Endodermal cell (in vitro differentiated cells): ENCODE results near the gene USP1. TPM values are rescaled to one million over a fixed set of nuclear protein-coding genes. Genes with fewer than 3 reads are reported as not detected.

Experiments used
- DNase-seq: peaks from one replicate; pipeline ENCODE4 v3.0.0-alpha.2; 2017
- H3K27ac ChIP-seq: 2 replicates; pipeline ENCODE4 v1.5.1; 2013; ENCODE audit warnings: mild to moderate bottlenecking, low read depth, low read length, moderate library complexity
- H3K27me3 ChIP-seq: 2 replicates; pipeline ENCODE4 v1.6.1; 2013; ENCODE audit warnings: mild to moderate bottlenecking, low read length, moderate library complexity; ENCODE audit not compliant: insufficient read depth, control insufficient read depth, poor library complexity, severe bottlenecking
- H3K36me3 ChIP-seq: 2 replicates; pipeline ENCODE4 v1.7.0; 2013; ENCODE audit warnings: mild to moderate bottlenecking, low read length, moderate library complexity; ENCODE audit not compliant: control insufficient read depth, insufficient read depth
- H3K4me1 ChIP-seq: one replicate; pipeline ENCODE4 v1.7.0; 2013; ENCODE audit warnings: low read length; ENCODE audit not compliant: control insufficient read depth, insufficient read depth
- H3K4me3 ChIP-seq: 2 replicates; pipeline ENCODE4 v1.5.1; 2013; ENCODE audit warnings: mild to moderate bottlenecking, low read length, moderate library complexity
- H3K9ac ChIP-seq: 2 replicates; pipeline ENCODE4 v1.6.1; 2013; ENCODE audit warnings: mild to moderate bottlenecking, low read length, moderate library complexity; ENCODE audit not compliant: poor library complexity, severe bottlenecking; ENCODE audit errors: extremely low read depth
- H3K9me3 ChIP-seq: 2 replicates; pipeline ENCODE4 v1.6.1; 2013; ENCODE audit warnings: mild to moderate bottlenecking, low read length, moderate library complexity; ENCODE audit not compliant: control insufficient read depth
- H3K27ac Mint-ChIP-seq: 2 replicates; pipeline ENCODE4 v1.8.0; 2020; ENCODE audit warnings: mixed read lengths
- H3K27me3 Mint-ChIP-seq: 2 replicates; pipeline ENCODE4 v1.8.0; 2021; ENCODE audit warnings: mild to moderate bottlenecking, mixed read lengths; ENCODE audit not compliant: insufficient read depth
- H3K36me3 Mint-ChIP-seq: 2 replicates; pipeline ENCODE4 v1.8.0; 2020; ENCODE audit warnings: low read depth, mixed read lengths
- H3K4me1 Mint-ChIP-seq: 2 replicates; pipeline ENCODE4 v1.8.0; 2020; ENCODE audit warnings: mixed read lengths
- H3K4me3 Mint-ChIP-seq: 2 replicates; pipeline ENCODE4 v1.8.0; 2020; ENCODE audit warnings: mild to moderate bottlenecking, moderate library complexity, mixed read lengths
- H3K9me3 Mint-ChIP-seq: 2 replicates; pipeline ENCODE4 v1.8.0; 2020; ENCODE audit warnings: mild to moderate bottlenecking, mixed read lengths
- CTCF ChIP-seq: fragments of 200-600 bp; sonication (generic); conservative IDR thresholded peaks from 2 replicates; pipeline ENCODE4 v1.5.0; 2021; ENCODE audit warnings: antibody characterized with exemption, mild to moderate bottlenecking
- WGBS, 2 experiments: methylation state at CpG; one replicate each; pipeline versions ENCODE4 v1.1.5 to v1.1.7; 2013; ENCODE audit warnings: missing lambda C conversion rate in 2 of 2, mixed read lengths in 1 of 2; ENCODE audit not compliant: insufficient coverage in 1 of 2, insufficient read length in 1 of 2; 5-methylcytosine and 5-hydroxymethylcytosine counted together
- total RNA-seq, 2 donors: library from RNA; stranded (reverse); fragmentation: NEBNext Ultra II Directional in 1 of 2; extraction: Animal tissue kit (Norgen Biotek cat#: 25700) in 1 of 2; gene quantifications; 2 replicates in 1 of 2; 3 replicates in 1 of 2; pipeline ENCODE4 v1.2.1, GENCODE V29; 2021

Gene USP1
- total RNA-seq, 2 donors from 2014 or later, result 42.5 to 55.8 TPM

DNA sequence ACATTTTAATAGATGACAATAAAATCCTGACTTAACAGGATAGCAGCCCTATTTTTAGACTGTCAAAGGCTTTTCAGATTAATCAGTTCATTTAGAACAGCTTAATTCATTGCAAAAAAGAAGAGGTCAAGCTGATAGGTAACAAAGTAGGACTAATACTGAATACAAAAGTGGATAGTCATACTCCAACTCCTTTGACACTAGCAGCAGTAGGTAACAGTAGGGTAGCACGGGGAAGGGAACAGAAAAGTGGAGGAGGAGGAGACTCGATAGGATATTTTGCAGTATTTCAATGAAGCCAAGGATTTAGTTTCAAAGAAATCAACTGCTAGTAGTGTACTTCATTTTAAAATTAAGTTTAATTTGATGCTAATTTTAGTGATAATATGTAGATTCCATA lies 51.1 kb downstream of the USP1 start:
- Mint-ChIP-seq H3K27me3 (no peaks in the 10 kb centered on the region), H3K9me3 (no peaks in the 10 kb centered on the region), H3K27ac (no peak overlapping the region), H3K4me3 (no peak overlapping the region), H3K4me1 (peaks cover 4% of the 10 kb centered on the region), H3K36me3 (peaks cover 46% of the 10 kb centered on the region)
- DNase-seq, result no peak
- H3K36me3 ChIP-seq, result peaks cover 43% of the 10 kb centered on the region
- no peak overlapping the region for H3K4me3 ChIP-seq
- H3K4me1 ChIP-seq, result no peaks in the 10 kb centered on the region
- no peak overlapping the region for H3K27ac ChIP-seq
- H3K27me3 ChIP-seq, result no peaks in the 10 kb centered on the region
- WGBS, 2 experiments, result 31 to 50% methylated on average over 2 of the region's 2 CpGs
- no peak for TF ChIP-seq CTCF
- H3K9ac ChIP-seq, result no peak overlapping the region
- no peaks in the 10 kb centered on the region for H3K9me3 ChIP-seq

DNA sequence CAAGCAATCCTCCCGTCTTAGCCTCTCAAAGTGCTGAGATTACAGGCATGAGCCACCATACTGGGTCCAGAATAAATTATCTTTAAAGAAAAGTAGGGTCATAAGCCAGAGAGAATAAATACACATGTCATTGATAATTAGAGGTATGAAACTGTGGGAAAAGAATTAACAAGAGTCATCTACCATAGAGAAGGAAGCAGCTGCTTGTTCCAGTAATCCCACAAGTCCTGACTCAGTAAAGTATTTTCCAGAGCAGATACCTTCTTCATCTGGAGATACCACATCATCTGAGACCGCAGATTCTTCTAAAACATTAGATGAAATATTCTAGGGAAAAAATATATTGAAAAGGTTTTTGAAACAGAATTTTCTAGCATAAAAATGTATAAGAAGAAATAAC lies 55.7 kb downstream of the USP1 start:
- Histone ChIP-seq H3K9ac (no peak overlapping the region), H3K4me3 (no peak overlapping the region), H3K4me1 (no peaks in the 10 kb centered on the region), H3K27me3 (no peaks in the 10 kb centered on the region), H3K9me3 (no peaks in the 10 kb centered on the region), H3K27ac (no peak overlapping the region), H3K36me3 (peaks cover 52% of the 10 kb centered on the region)
- WGBS, 2 experiments, result 96 to 100% methylated on average over 1 to 2 of the region's 2 CpGs
- H3K4me1 Mint-ChIP-seq, result peaks cover 4% of the 10 kb centered on the region
- no peak for DNase-seq
- peaks cover 47% of the 10 kb centered on the region for H3K36me3 Mint-ChIP-seq
- H3K27me3 Mint-ChIP-seq, result no peaks in the 10 kb centered on the region
- no peak overlapping the region for H3K27ac Mint-ChIP-seq
- no peak overlapping the region for H3K4me3 Mint-ChIP-seq
- no peak for TF ChIP-seq CTCF
- H3K9me3 Mint-ChIP-seq, result no peaks in the 10 kb centered on the region

- TF ChIP-seq CTCF, result no peak
- Histone ChIP-seq H3K4me1 (no peaks in the 10 kb centered on the region), H3K36me3 (peaks cover 50% of the 10 kb centered on the region), H3K27ac (no peak overlapping the region), H3K27me3 (no peaks in the 10 kb centered on the region), H3K4me3 (no peak overlapping the region), H3K9ac (no peak overlapping the region), H3K9me3 (no peaks in the 10 kb centered on the region)
- Mint-ChIP-seq H3K36me3 (peaks cover 49% of the 10 kb centered on the region), H3K27me3 (no peaks in the 10 kb centered on the region), H3K4me3 (no peak overlapping the region), H3K4me1 (no peaks in the 10 kb centered on the region), H3K9me3 (no peaks in the 10 kb centered on the region), H3K27ac (no peak overlapping the region)
- DNase-seq, result no peak
- 84% methylated on average over 3 of the region's 3 CpGs; no CpG with 5 or more reads in 1 of the 2 experiments for WGBS, 2 experiments
Measured at GRCh38 chr1:62493656-62494055, 56.8 kb downstream of the USP1 start.
